Measurements from ENCODE around the gene PARG.
"Not testable (repeated sequence)": the region's sequence is repeated elsewhere in the genome, so short reads cannot be mapped to it uniquely, and the experiment has no call there.

Gene PARG

GRCh38 chr10:49844775-49845595, 96.8 kb downstream of the PARG start:
- H3K4me3 ChIP-seq (ENCODE audit: low read depth, low read length), result no peak overlapping the region
- TF ChIP-seq CTCF (conservative IDR thresholded peaks at IDR 0.05; ENCODE audit: low read depth, low read length), result no peak
- peak; percentile 74 for DNase-seq (ENCODE audit: low read depth)

GRCh38 chr10:49842333-49842628, 99.5 kb downstream of the PARG start:
- not testable (repeated sequence) for H3K4me3 ChIP-seq (ENCODE audit: low read depth, low read length); DNase-seq (ENCODE audit: low read depth)

GRCh38 chr10:49841615-49842332, 100.1 kb downstream of the PARG start:
- no peak for DNase-seq (ENCODE audit: low read depth)
- no peak overlapping the region for H3K4me3 ChIP-seq (ENCODE audit: low read depth, low read length)
- no peak for TF ChIP-seq CTCF (conservative IDR thresholded peaks at IDR 0.05; ENCODE audit: low read depth, low read length)

- no peak for TF ChIP-seq CTCF (conservative IDR thresholded peaks at IDR 0.05; ENCODE audit: low read depth, low read length)
- no peak for DNase-seq (ENCODE audit: low read depth)
Measured at GRCh38 chr10:49837685-49838084, 104.1 kb downstream of the PARG start.

GRCh38 chr10:49837051-49837478, 104.8 kb downstream of the PARG start:
- DNase-seq (ENCODE audit: low read depth), result peak; percentile 59
- TF ChIP-seq CTCF (conservative IDR thresholded peaks at IDR 0.05; ENCODE audit: low read depth, low read length), result no peak
- H3K4me3 ChIP-seq (ENCODE audit: low read depth, low read length), result no peak overlapping the region

More at GRCh38 chr10:49837685-49838084, 104.1 kb downstream of the PARG start:
- H3K4me3 ChIP-seq (ENCODE audit: low read depth, low read length), result no peak overlapping the region

- H3K4me3 ChIP-seq (ENCODE audit: low read depth, low read length), result no peak overlapping the region
- no peak for TF ChIP-seq CTCF (conservative IDR thresholded peaks at IDR 0.05; ENCODE audit: low read depth, low read length)
- DNase-seq (ENCODE audit: low read depth), result peak; percentile 5
Measured at GRCh38 chr10:49834976-49835375, 106.9 kb downstream of the PARG start.

GRCh38 chr10:49834201-49834600, 107.6 kb downstream of the PARG start:
- no peak for TF ChIP-seq CTCF (conservative IDR thresholded peaks at IDR 0.05; ENCODE audit: low read depth, low read length)
- no peak for DNase-seq (ENCODE audit: low read depth)
- no peak overlapping the region for H3K4me3 ChIP-seq (ENCODE audit: low read depth, low read length)
